Sigmoid colon (tissue), 7 donors: ENCODE results near the gene DYNC1I1. TPM values are rescaled to one million over a fixed set of nuclear protein-coding genes. Genes with fewer than 3 reads are reported as not detected.

Source experiments
- DNase-seq: peaks from one replicate; pipeline ENCODE4 v3.0.0-alpha.2; 2019
- H3K27ac ChIP-seq, 4 donors: fragments of 200-600 bp; sonication (generic); one replicate each; pipeline ENCODE4 v1.5.1; 2016 to 2019; ENCODE audit warnings: mild to moderate bottlenecking in 1 of 4
- H3K27me3 ChIP-seq, 3 donors: fragments of 200-600 bp; sonication (generic); one replicate each; pipeline ENCODE4 v1.5.1; 2019; ENCODE audit warnings: mild to moderate bottlenecking in 1 of 3
- H3K36me3 ChIP-seq, 4 donors: fragments of 200-600 bp; sonication (generic); one replicate each; pipeline ENCODE4 v1.5.1; 2016 to 2019
- H3K4me1 ChIP-seq, 4 donors: fragments of 200-600 bp; sonication (generic); one replicate each; pipeline ENCODE4 v1.5.1; 2017 to 2019
- H3K4me3 ChIP-seq, 4 donors: fragments of 200-600 bp; sonication (generic); one replicate each; pipeline ENCODE4 v1.5.1; 2017 to 2019; ENCODE audit warnings: mild to moderate bottlenecking in 2 of 4, moderate library complexity in 1 of 4
- H3K9me3 ChIP-seq, 4 donors: fragments of 200-600 bp in 3 of 4; sonication (generic) in 3 of 4; one replicate each; pipeline versions ENCODE4 v1.5.1 to v1.6.1; 2013 to 2019
- CTCF ChIP-seq, 4 experiments: fragments of 450-650 bp in 3 of 4; fragments of 200-600 bp in 1 of 4; IDR thresholded peaks; one replicate each; pipeline ENCODE4 v1.5.1; 2016 to 2019; ENCODE audit warnings: antibody characterized with exemption in 4 of 4, mild to moderate bottlenecking in 3 of 4, moderate library complexity in 2 of 4
- EP300 ChIP-seq, 4 donors: sonication (generic); formaldehyde crosslinking; IDR thresholded peaks; one replicate each; pipeline ENCODE4 v1.6.1; 2017; ENCODE audit warnings: antibody characterized with exemption in 4 of 4
- POLR2A ChIP-seq, 2 donors: fragments of 450-650 bp; IDR thresholded peaks; one replicate each; pipeline ENCODE4 v1.6.1; 2016; ENCODE audit warnings: antibody characterized with exemption in 2 of 2, mild to moderate bottlenecking in 2 of 2, moderate library complexity in 2 of 2
- POLR2AphosphoS5 ChIP-seq, 4 donors: sonication (generic); formaldehyde crosslinking; IDR thresholded peaks; one replicate each; pipeline ENCODE4 v1.6.1; 2017; ENCODE audit warnings: antibody characterized with exemption in 4 of 4
- WGBS, 2 donors: extraction: QIAGEN DNeasy Blood & Tissue Kit; methylation state at CpG; one replicate each; pipeline ENCODE4 v1.1.7; 2013; 5-methylcytosine and 5-hydroxymethylcytosine counted together
- intact Hi-C: fragments of 100-400 bp; cut with DNase I; formaldehyde crosslinking; loops from one replicate; pipeline ENCODE4 v1.15.1; 2023
- polyA plus RNA-seq, 3 donors: library from polyadenylated mRNA; stranded (reverse); fragments of 200-250 nt; gene quantifications; one replicate each; pipeline ENCODE4 v1.2.3, GENCODE V29; 2013
- total RNA-seq, 4 donors: library from RNA; depleted of rRNA; stranded (reverse); fragments of >200 nt; gene quantifications; one replicate each; pipeline ENCODE4 v1.1.0, GENCODE V29; 2016
- donor health status: healthy with polysubstance abuse.
- donor health status: Bipolar disorder and iron deficiency.
- donor health status: healthy.

DYNC1I1 gene
- total and polyA plus RNA-seq, 7 donors, result 0.92 to 65.2 (median 45.1) TPM; not detected in 1

DNA sequence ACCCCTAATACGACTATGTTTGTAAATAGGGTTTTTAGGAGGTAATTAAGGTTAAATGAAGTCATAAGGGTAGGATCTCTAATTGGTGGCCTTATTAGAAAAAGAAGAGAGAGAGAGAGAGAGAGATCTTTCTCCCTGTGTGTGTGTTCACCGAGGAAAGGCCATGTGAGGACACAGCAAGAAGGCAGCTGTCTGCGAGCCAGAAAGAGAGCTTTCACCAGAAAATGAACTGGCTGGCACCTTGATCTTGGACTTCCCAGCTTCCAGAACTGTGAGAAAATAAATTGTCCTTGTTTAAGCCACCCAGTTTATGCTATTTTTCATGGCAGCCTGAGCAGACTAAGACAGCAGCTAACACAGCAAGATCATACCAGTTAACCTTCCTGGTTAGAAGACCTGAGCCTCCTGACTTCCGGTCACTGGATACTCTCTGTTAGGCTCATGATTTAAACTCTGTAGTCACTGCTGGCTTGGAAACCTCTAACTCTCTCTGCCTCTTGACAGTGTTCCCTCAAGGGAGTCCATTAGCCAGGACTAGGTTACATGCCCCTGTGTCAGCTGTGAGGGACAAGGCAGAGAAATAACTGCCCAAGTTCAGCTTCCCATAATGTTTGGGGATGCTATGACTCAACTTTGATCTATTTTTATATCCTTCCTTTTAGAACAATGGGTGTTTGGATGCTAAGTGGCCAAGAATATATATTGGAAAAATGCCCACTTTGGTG is 102.3 kb downstream of the DYNC1I1 start:
- H3K36me3 ChIP-seq, result peaks cover 0 to 50% (median 0%) of the 10 kb centered on the region in 4 donors
- H3K27ac ChIP-seq, result no peak overlapping the region
- H3K27me3 ChIP-seq, result no peaks in the 10 kb centered on the region
- WGBS, 2 donors, result 87 to 90% methylated on average over 4 of the region's 4 CpGs
- intact Hi-C loops, result no loop called here
- TF ChIP-seq EP300 (IDR thresholded peaks at IDR 0.05) (no peak), CTCF (IDR thresholded peaks at IDR 0.05) (no peak), POLR2AphosphoS5 (IDR thresholded peaks at IDR 0.05) (no peak), POLR2A (IDR thresholded peaks at IDR 0.05) (no peak)
- peaks cover 0 to 9% (median 0%) of the 10 kb centered on the region in 4 donors for H3K4me1 ChIP-seq
- no peak for DNase-seq
- H3K9me3 ChIP-seq, result peaks cover 0 to 4% (median 0%) of the 10 kb centered on the region in 4 donors
- no peak overlapping the region for H3K4me3 ChIP-seq

DNA sequence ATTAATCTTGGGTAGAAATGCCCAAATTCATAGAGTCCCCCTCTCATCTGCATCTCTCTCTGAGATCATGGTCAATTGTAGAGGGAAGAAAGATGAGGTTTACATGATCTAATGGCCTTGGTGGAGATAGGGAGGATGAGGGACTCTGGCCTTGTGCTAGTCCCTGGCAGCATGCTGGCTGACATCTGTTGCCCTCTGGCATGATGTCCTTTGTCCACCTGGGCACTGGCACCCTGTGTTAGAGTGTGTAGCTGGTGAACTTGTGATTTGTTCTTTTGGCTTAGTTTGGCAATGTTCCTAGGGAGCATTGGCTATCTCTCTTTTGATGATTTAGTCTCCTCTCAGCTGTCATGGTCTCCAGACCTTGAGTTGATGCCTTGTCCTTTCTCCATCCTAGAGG is 103.2 kb downstream of the DYNC1I1 start:
- peaks cover 0 to 9% (median 0%) of the 10 kb centered on the region in 4 donors for H3K4me1 ChIP-seq
- TF ChIP-seq CTCF (IDR thresholded peaks at IDR 0.05) (no peak), POLR2A (IDR thresholded peaks at IDR 0.05) (no peak), EP300 (IDR thresholded peaks at IDR 0.05) (no peak), POLR2AphosphoS5 (IDR thresholded peaks at IDR 0.05) (no peak)
- intact Hi-C loops, result no loop called here

DNA sequence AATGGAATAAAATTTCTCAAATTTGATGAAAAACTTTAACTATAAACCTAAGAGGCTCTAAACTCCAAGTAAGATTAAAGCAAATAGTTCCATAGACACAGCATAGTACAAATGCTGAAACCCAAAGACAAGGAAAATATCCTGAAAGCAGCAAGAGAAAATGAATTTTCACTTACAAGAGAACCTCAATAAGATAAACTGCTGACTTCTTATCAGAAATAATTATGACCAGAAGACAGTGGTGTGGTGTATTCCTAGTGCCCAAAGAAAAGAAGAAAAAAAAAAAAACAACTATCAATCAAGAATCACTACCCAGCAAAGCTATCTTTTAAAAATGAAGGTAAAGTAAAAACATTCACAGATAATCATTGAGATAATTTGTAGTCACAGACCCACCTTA is 106.3 kb downstream of the DYNC1I1 start:
- peaks cover 0 to 25% (median 0%) of the 10 kb centered on the region in 4 donors for H3K36me3 ChIP-seq
- no peak overlapping the region for H3K4me3 ChIP-seq
- DNase-seq, result no peak
- intact Hi-C loops, result no loop called here
- no peak overlapping the region for H3K27ac ChIP-seq
- TF ChIP-seq POLR2AphosphoS5 (IDR thresholded peaks at IDR 0.05), result no peak
- no peak for TF ChIP-seq POLR2A (IDR thresholded peaks at IDR 0.05)
- peaks cover 0 to 9% (median 0%) of the 10 kb centered on the region in 4 donors for H3K4me1 ChIP-seq
- H3K9me3 ChIP-seq, result peaks cover 0 to 4% (median 0%) of the 10 kb centered on the region in 4 donors
- H3K27me3 ChIP-seq, result no peaks in the 10 kb centered on the region

More for the DNA sequence above, 103.2 kb downstream of the DYNC1I1 start:
- Histone ChIP-seq H3K9me3 (peaks cover 0 to 4% (median 0%) of the 10 kb centered on the region in 4 donors), H3K36me3 (peaks cover 0 to 48% (median 0%) of the 10 kb centered on the region in 4 donors), H3K27me3 (no peaks in the 10 kb centered on the region), H3K4me3 (no peak overlapping the region), H3K27ac (no peak overlapping the region)
- DNase-seq, result no peak

- Histone ChIP-seq H3K4me3 (no peak overlapping the region), H3K36me3 (peaks cover 0 to 22% (median 2%) of the 10 kb centered on the region in 4 donors), H3K4me1 (no peaks in the 10 kb centered on the region), H3K27me3 (no peaks in the 10 kb centered on the region), H3K27ac (no peak overlapping the region), H3K9me3 (peaks cover 0 to 4% (median 0%) of the 10 kb centered on the region in 4 donors)
- no peak for DNase-seq
- TF ChIP-seq POLR2A (IDR thresholded peaks at IDR 0.05) (no peak), CTCF (IDR thresholded peaks at IDR 0.05) (no peak), EP300 (IDR thresholded peaks at IDR 0.05) (no peak), POLR2AphosphoS5 (IDR thresholded peaks at IDR 0.05) (no peak)
- intact Hi-C loops, result no loop called here
- WGBS, 2 donors, result 93 to 95% methylated on average over 1 of the region's 1 CpG
Observed at GRCh38 chr7:95881597-95881996, 109.2 kb downstream of the DYNC1I1 start.

DNA sequence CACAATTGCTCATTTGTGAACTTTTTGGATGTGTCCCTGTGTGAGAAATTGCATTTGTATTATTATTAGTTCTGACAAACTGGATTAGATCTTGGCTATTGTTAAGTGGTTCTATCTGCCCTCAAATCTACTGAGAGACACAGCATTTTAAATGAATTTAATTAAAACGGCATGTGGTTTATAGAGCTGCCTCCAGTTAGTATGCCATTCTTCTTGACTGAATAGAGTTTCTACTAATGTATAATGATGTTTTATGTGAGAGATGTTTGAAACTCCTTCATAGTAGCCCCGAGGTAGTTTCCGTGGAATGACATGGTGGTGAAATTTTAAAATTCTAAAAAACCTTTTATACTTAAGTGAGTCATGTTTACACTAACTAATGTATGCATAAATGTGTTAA is 110.9 kb downstream of the DYNC1I1 start:
- intact Hi-C loops, result no loop called here
- no peak overlapping the region for H3K27ac ChIP-seq
- peaks cover 0 to 14% (median 2%) of the 10 kb centered on the region in 4 donors for H3K36me3 ChIP-seq
- 83 to 94% methylated on average over 3 of the region's 3 CpGs for WGBS, 2 donors
- H3K27me3 ChIP-seq, result no peaks in the 10 kb centered on the region
- no peak for TF ChIP-seq POLR2AphosphoS5 (IDR thresholded peaks at IDR 0.05)
- TF ChIP-seq POLR2A (IDR thresholded peaks at IDR 0.05), result no peak
- no peak for TF ChIP-seq EP300 (IDR thresholded peaks at IDR 0.05)
- TF ChIP-seq CTCF (IDR thresholded peaks at IDR 0.05), result no peak
- no peak overlapping the region for H3K4me3 ChIP-seq
- H3K9me3 ChIP-seq, result peaks cover 0 to 4% (median 0%) of the 10 kb centered on the region in 4 donors
- no peaks in the 10 kb centered on the region for H3K4me1 ChIP-seq
- DNase-seq, result no peak
